ENCODE results near the gene RPH3AL. TPM values are rescaled to one million over a fixed set of nuclear protein-coding genes. Genes with fewer than 3 reads are reported as not detected.

Gene RPH3AL
- total and polyA plus RNA-seq, 8 donors = 8.9 to 57.1 (median 11.0) TPM

DNA sequence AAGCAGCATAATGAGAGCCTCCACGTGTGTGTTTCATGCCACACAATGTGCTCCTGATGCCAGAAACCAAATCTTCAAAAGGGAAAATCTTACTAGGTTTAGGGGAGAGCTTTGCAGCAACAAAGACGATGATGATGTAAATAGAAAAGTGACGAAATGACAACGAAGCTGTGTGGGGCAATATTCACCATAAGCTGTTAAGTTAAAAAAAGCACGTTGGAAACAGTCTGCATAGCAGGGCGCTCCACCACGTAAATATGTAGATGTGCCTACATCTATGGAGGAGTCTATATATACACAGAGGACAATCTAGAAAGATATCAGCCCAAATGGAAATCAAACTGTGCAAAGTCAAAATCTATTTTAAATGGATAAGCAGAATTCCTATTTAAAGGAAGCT is 61.0 kb downstream of the RPH3AL start:
- TF ChIP-seq, protein P1, sequence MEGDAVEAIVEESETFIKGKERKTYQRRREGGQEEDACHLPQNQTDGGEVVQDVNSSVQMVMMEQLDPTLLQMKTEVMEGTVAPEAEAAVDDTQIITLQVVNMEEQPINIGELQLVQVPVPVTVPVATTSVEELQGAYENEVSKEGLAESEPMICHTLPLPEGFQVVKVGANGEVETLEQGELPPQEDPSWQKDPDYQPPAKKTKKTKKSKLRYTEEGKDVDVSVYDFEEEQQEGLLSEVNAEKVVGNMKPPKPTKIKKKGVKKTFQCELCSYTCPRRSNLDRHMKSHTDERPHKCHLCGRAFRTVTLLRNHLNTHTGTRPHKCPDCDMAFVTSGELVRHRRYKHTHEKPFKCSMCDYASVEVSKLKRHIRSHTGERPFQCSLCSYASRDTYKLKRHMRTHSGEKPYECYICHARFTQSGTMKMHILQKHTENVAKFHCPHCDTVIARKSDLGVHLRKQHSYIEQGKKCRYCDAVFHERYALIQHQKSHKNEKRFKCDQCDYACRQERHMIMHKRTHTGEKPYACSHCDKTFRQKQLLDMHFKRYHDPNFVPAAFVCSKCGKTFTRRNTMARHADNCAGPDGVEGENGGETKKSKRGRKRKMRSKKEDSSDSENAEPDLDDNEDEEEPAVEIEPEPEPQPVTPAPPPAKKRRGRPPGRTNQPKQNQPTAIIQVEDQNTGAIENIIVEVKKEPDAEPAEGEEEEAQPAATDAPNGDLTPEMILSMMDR (IDR thresholded peaks at IDR 0.05) = no peak
- Histone ChIP-seq H3K9me3 (no peaks in the 10 kb centered on the region), H3K36me3 (no peaks in the 10 kb centered on the region), H3K27me3 (no peaks in the 10 kb centered on the region), H3K27ac (no peak overlapping the region), H3K4me1 (no peaks in the 10 kb centered on the region), H3K4me3 (no peak overlapping the region)
- intact Hi-C loops (cut with DNase I) = no loop called here
- no peak for ATAC-seq
- DNase-seq = no peak

- no peaks in the 10 kb centered on the region for H3K4me1 ChIP-seq
- intact Hi-C loops (cut with DNase I) = no loop called here
- H3K9me3 ChIP-seq = no peaks in the 10 kb centered on the region
- H3K36me3 ChIP-seq = no peaks in the 10 kb centered on the region
- TF ChIP-seq, protein P1 (IDR thresholded peaks at IDR 0.05) = no peak
- DNase-seq = peak in 1 of 4 donors; percentile 28
- H3K27me3 ChIP-seq = no peaks in the 10 kb centered on the region
- no peak overlapping the region for H3K27ac ChIP-seq
- no peak for ATAC-seq
- no peak overlapping the region for H3K4me3 ChIP-seq
Measured at GRCh38 chr17:290626-291025, 62.0 kb downstream of the RPH3AL start.

DNA sequence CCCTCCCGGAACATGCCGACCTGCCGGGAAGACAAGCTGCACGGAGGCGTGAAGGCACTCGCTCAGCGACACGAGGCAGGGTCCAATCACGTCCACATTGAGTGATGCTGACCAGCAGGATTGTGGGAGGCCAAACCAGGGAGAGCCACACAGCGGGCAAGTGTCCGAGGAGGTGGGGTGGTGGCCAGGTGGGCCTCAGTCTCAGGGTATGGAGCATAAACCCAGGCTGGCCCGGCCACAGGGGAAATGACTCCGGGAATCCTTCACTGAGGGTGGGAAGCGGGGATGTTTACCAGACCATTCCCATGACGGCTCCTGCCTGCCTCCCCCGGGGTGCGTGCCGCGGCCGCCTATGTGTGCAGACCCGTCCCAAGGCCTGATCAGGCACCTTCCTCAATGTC is 62.5 kb downstream of the RPH3AL start:
- no peak overlapping the region for H3K27ac ChIP-seq
- DNase-seq = peak in 2 of 4 donors; percentile 11 to 51
- H3K4me3 ChIP-seq = no peak overlapping the region
- intact Hi-C loops (cut with DNase I) = no loop called here
- no peaks in the 10 kb centered on the region for H3K4me1 ChIP-seq
- no peaks in the 10 kb centered on the region for H3K27me3 ChIP-seq
- H3K9me3 ChIP-seq = no peaks in the 10 kb centered on the region
- TF ChIP-seq, protein P1 (IDR thresholded peaks at IDR 0.05) = no peak
- ATAC-seq = no peak
- H3K36me3 ChIP-seq = peaks cover 0 to 3% of the 10 kb centered on the region in 2 donors

DNA sequence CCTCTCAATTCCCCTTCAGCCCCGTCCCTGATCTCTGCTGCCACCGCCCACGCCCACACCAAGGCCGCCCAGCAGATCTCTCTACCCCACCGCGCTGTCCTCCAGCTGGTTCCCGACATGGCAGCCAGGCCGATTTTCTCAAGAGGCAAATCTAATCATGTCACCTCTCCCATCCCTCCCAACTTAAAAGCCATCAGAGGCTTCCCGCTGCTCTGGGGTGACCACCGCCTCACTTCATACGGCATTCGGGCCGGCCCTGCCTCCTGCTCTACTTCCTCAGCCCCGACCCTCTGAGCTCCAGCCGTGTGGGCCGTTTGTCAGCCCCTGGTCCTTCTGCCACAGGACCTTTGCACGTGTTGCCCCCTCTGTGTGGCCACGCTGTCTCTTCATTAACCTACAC is 63.2 kb downstream of the RPH3AL start:
- Histone ChIP-seq H3K9me3 (no peaks in the 10 kb centered on the region), H3K27me3 (no peaks in the 10 kb centered on the region), H3K27ac (no peak overlapping the region), H3K4me1 (no peaks in the 10 kb centered on the region), H3K36me3 (peaks cover 0 to 9% of the 10 kb centered on the region in 2 donors), H3K4me3 (no peak overlapping the region)
- peak in 2 of 4 donors; percentile 15 to 53 for DNase-seq
- no peak for ATAC-seq
- intact Hi-C loops (cut with DNase I) = no loop called here
- TF ChIP-seq, protein P1 (IDR thresholded peaks at IDR 0.05) = no peak

GRCh38 chr17:288802-289356 is 63.7 kb downstream of the RPH3AL start:
- intact Hi-C loops (cut with DNase I) = no loop called here
- no peaks in the 10 kb centered on the region for H3K27me3 ChIP-seq
- peaks cover 0 to 9% of the 10 kb centered on the region in 2 donors for H3K36me3 ChIP-seq
- no peak overlapping the region for H3K4me3 ChIP-seq
- H3K4me1 ChIP-seq = no peaks in the 10 kb centered on the region
- DNase-seq (peak in 1 of 4 donors; percentile 15), ATAC-seq (no peak)
- no peaks in the 10 kb centered on the region for H3K9me3 ChIP-seq
- H3K27ac ChIP-seq = no peak overlapping the region
- TF ChIP-seq, protein P1 (IDR thresholded peaks at IDR 0.05) = no peak

All from left lung (tissue), 10 donors.